ENCODE measurements around the gene GHITM.
"Not testable (repeated sequence)": the region's sequence is repeated elsewhere in the genome, so short reads cannot be mapped to it uniquely, and the experiment has no call there.

GRCh38 chr10:84109772-84110171 is 29.5 kb upstream of the GHITM start:
- TF ChIP-seq CTCF (IDR thresholded peaks at IDR 0.05 in 8 of 11, conservative IDR thresholded peaks at IDR 0.05 in 3 of 11); POLR2A (IDR thresholded peaks at IDR 0.05); POLR2AphosphoS5 (IDR thresholded peaks at IDR 0.05): not testable (repeated sequence)

Data from spleen (tissue), 7 donors.